ENCODE results near the gene PRSS23. TPM values are rescaled to one million over a fixed set of nuclear protein-coding genes. Genes with fewer than 3 reads are reported as not detected.
A peak's percentile ranks its signal among the peaks of the same experiment; 100 is the strongest.
"Not testable (repeated sequence)": the region's sequence is repeated elsewhere in the genome, so short reads cannot be mapped to it uniquely, and the experiment has no call there.

PRSS23 gene
- total and polyA plus RNA-seq, 9 donors: 14.5 to 37.5 (median 26.1) TPM

GRCh38 chr11:86770473-86771027, 29.8 kb upstream of the PRSS23 start:
- DNase-seq; H3K27me3 ChIP-seq (ENCODE audit: control insufficient read depth, insufficient read depth, low read length); H3K9me3 ChIP-seq (replicated peaks; ENCODE audit: control insufficient read depth, low read depth, low read length); H3K4me3 ChIP-seq (ENCODE audit: low read length); H3K4me1 ChIP-seq (ENCODE audit: control insufficient read depth, insufficient read depth, low read length); H3K36me3 ChIP-seq (ENCODE audit: control insufficient read depth, insufficient read depth, low read length); H3K27ac ChIP-seq (ENCODE audit: low read length): not testable (repeated sequence)
- 93% methylated on average over 18 of the region's 34 CpGs for WGBS (ENCODE audit: insufficient coverage)

GRCh38 chr11:86772999-86773398, 27.3 kb upstream of the PRSS23 start:
- Histone ChIP-seq H3K27me3 (ENCODE audit: control insufficient read depth, insufficient read depth, low read length) (no peaks in the 10 kb centered on the region), H3K27ac (ENCODE audit: low read length) (no peak overlapping the region), H3K4me1 (ENCODE audit: control insufficient read depth, insufficient read depth, low read length) (peaks cover 5% of the 10 kb centered on the region), H3K9me3 (replicated peaks; ENCODE audit: control insufficient read depth, low read depth, low read length) (no peaks in the 10 kb centered on the region), H3K36me3 (ENCODE audit: control insufficient read depth, insufficient read depth, low read length) (no peaks in the 10 kb centered on the region), H3K4me3 (ENCODE audit: low read length) (no peak overlapping the region)
- DNase-seq: no peak
- WGBS (ENCODE audit: insufficient coverage): 94% methylated on average over 2 of the region's 2 CpGs

- Histone ChIP-seq H3K9me3 (replicated peaks; ENCODE audit: control insufficient read depth, low read depth, low read length) (no peaks in the 10 kb centered on the region), H3K27ac (ENCODE audit: low read length) (no peak overlapping the region), H3K4me1 (ENCODE audit: control insufficient read depth, insufficient read depth, low read length) (peaks cover 5% of the 10 kb centered on the region), H3K36me3 (ENCODE audit: control insufficient read depth, insufficient read depth, low read length) (no peaks in the 10 kb centered on the region), H3K4me3 (ENCODE audit: low read length) (no peak overlapping the region), H3K27me3 (ENCODE audit: control insufficient read depth, insufficient read depth, low read length) (no peaks in the 10 kb centered on the region)
- 75% methylated on average over 1 of the region's 3 CpGs for WGBS (ENCODE audit: insufficient coverage)
- DNase-seq: no peak
Observed at GRCh38 chr11:86773513-86774252, 26.7 kb upstream of the PRSS23 start.

GRCh38 chr11:86774417-86774816, 25.9 kb upstream of the PRSS23 start:
- Histone ChIP-seq H3K4me1 (ENCODE audit: control insufficient read depth, insufficient read depth, low read length) (peaks cover 1% of the 10 kb centered on the region), H3K36me3 (ENCODE audit: control insufficient read depth, insufficient read depth, low read length) (no peaks in the 10 kb centered on the region), H3K27ac (ENCODE audit: low read length) (no peak overlapping the region), H3K4me3 (ENCODE audit: low read length) (no peak overlapping the region), H3K27me3 (ENCODE audit: control insufficient read depth, insufficient read depth, low read length) (no peaks in the 10 kb centered on the region), H3K9me3 (replicated peaks; ENCODE audit: control insufficient read depth, low read depth, low read length) (no peaks in the 10 kb centered on the region)
- no peak for DNase-seq

GRCh38 chr11:86775361-86775760, 25.0 kb upstream of the PRSS23 start:
- no peaks in the 10 kb centered on the region for H3K27me3 ChIP-seq (ENCODE audit: control insufficient read depth, insufficient read depth, low read length)
- no peaks in the 10 kb centered on the region for H3K9me3 ChIP-seq (replicated peaks; ENCODE audit: control insufficient read depth, low read depth, low read length)
- H3K36me3 ChIP-seq (ENCODE audit: control insufficient read depth, insufficient read depth, low read length): no peaks in the 10 kb centered on the region
- no peak overlapping the region for H3K4me3 ChIP-seq (ENCODE audit: low read length)
- WGBS (ENCODE audit: insufficient coverage): 100% methylated on average over 1 of the region's 2 CpGs
- no peaks in the 10 kb centered on the region for H3K4me1 ChIP-seq (ENCODE audit: control insufficient read depth, insufficient read depth, low read length)
- DNase-seq: no peak
- H3K27ac ChIP-seq (ENCODE audit: low read length): no peak overlapping the region

GRCh38 chr11:86781546-86781945, 18.8 kb upstream of the PRSS23 start:
- no peaks in the 10 kb centered on the region for H3K9me3 ChIP-seq (replicated peaks; ENCODE audit: control insufficient read depth, low read depth, low read length)
- no peak overlapping the region for H3K4me3 ChIP-seq (ENCODE audit: low read length)
- peaks cover 5% of the 10 kb centered on the region for H3K4me1 ChIP-seq (ENCODE audit: control insufficient read depth, insufficient read depth, low read length)
- no peaks in the 10 kb centered on the region for H3K36me3 ChIP-seq (ENCODE audit: control insufficient read depth, insufficient read depth, low read length)
- DNase-seq: no peak
- no peaks in the 10 kb centered on the region for H3K27me3 ChIP-seq (ENCODE audit: control insufficient read depth, insufficient read depth, low read length)
- no peak overlapping the region for H3K27ac ChIP-seq (ENCODE audit: low read length)

GRCh38 chr11:86782742-86783141, 17.6 kb upstream of the PRSS23 start:
- Histone ChIP-seq H3K9me3 (replicated peaks; ENCODE audit: control insufficient read depth, low read depth, low read length) (no peaks in the 10 kb centered on the region), H3K36me3 (ENCODE audit: control insufficient read depth, insufficient read depth, low read length) (no peaks in the 10 kb centered on the region), H3K4me3 (ENCODE audit: low read length) (no peak overlapping the region), H3K27me3 (ENCODE audit: control insufficient read depth, insufficient read depth, low read length) (no peaks in the 10 kb centered on the region), H3K4me1 (ENCODE audit: control insufficient read depth, insufficient read depth, low read length) (peaks cover 5% of the 10 kb centered on the region), H3K27ac (ENCODE audit: low read length) (no peak overlapping the region)
- no CpG with 5 or more reads among the region's 4 CpGs for WGBS (ENCODE audit: insufficient coverage)
- no peak for DNase-seq

GRCh38 chr11:86783661-86784060, 16.7 kb upstream of the PRSS23 start:
- Histone ChIP-seq H3K27me3 (ENCODE audit: control insufficient read depth, insufficient read depth, low read length) (no peaks in the 10 kb centered on the region), H3K27ac (ENCODE audit: low read length) (peak overlapping the region; percentile 52), H3K9me3 (replicated peaks; ENCODE audit: control insufficient read depth, low read depth, low read length) (no peaks in the 10 kb centered on the region), H3K36me3 (ENCODE audit: control insufficient read depth, insufficient read depth, low read length) (no peaks in the 10 kb centered on the region), H3K4me1 (ENCODE audit: control insufficient read depth, insufficient read depth, low read length) (peaks cover 5% of the 10 kb centered on the region), H3K4me3 (ENCODE audit: low read length) (no peak overlapping the region)
- 50% methylated on average over 1 of the region's 2 CpGs for WGBS (ENCODE audit: insufficient coverage)
- DNase-seq: peak; percentile 83

GRCh38 chr11:86784241-86784681, 16.1 kb upstream of the PRSS23 start:
- peak; percentile 78 for DNase-seq
- H3K27me3 ChIP-seq (ENCODE audit: control insufficient read depth, insufficient read depth, low read length): no peaks in the 10 kb centered on the region
- no peaks in the 10 kb centered on the region for H3K9me3 ChIP-seq (replicated peaks; ENCODE audit: control insufficient read depth, low read depth, low read length)
- no peak overlapping the region for H3K4me3 ChIP-seq (ENCODE audit: low read length)
- no peaks in the 10 kb centered on the region for H3K36me3 ChIP-seq (ENCODE audit: control insufficient read depth, insufficient read depth, low read length)
- H3K27ac ChIP-seq (ENCODE audit: low read length): peak overlapping the region; percentile 52
- WGBS (ENCODE audit: insufficient coverage): no CpG with 5 or more reads among the region's 2 CpGs
- H3K4me1 ChIP-seq (ENCODE audit: control insufficient read depth, insufficient read depth, low read length): peaks cover 5% of the 10 kb centered on the region

- H3K9me3 ChIP-seq (replicated peaks; ENCODE audit: control insufficient read depth, low read depth, low read length): no peaks in the 10 kb centered on the region
- 60% methylated on average over 1 of the region's 3 CpGs for WGBS (ENCODE audit: insufficient coverage)
- no peak overlapping the region for H3K27ac ChIP-seq (ENCODE audit: low read length)
- H3K36me3 ChIP-seq (ENCODE audit: control insufficient read depth, insufficient read depth, low read length): no peaks in the 10 kb centered on the region
- H3K4me1 ChIP-seq (ENCODE audit: control insufficient read depth, insufficient read depth, low read length): peaks cover 5% of the 10 kb centered on the region
- no peak overlapping the region for H3K4me3 ChIP-seq (ENCODE audit: low read length)
- no peak for DNase-seq
- H3K27me3 ChIP-seq (ENCODE audit: control insufficient read depth, insufficient read depth, low read length): no peaks in the 10 kb centered on the region
Observed at GRCh38 chr11:86785576-86785975, 14.8 kb upstream of the PRSS23 start.

Measured in muscle of leg (tissue), 11 donors.